ENCODE measurements around the gene SEC24A. TPM values are rescaled to one million over a fixed set of nuclear protein-coding genes. Genes with fewer than 3 reads are reported as not detected.
A peak's percentile ranks its signal among the peaks of the same experiment; 100 is the strongest.
"Not testable (repeated sequence)": the region's sequence is repeated elsewhere in the genome, so short reads cannot be mapped to it uniquely, and the experiment has no call there.

SEC24A gene
- total RNA-seq (14.5 TPM), polyA plus RNA-seq (ENCODE audit: insufficient read depth in 1 of 8, insufficient read length in 8 of 8, low replicate concordance in 1 of 8) (10 to 100 TPM; 15.8 to 25.4 (median 17.7) TPM)
- long read RNA-seq, donor 1, result 0 reads
- long read RNA-seq, donor 2, result 0 reads
- long read RNA-seq, donor 3, result 0 reads
- long read RNA-seq, donor 4, full-length matches to known transcripts, result 1 of 1 reads
- long read RNA-seq, donor 4, partial matches to known transcripts, result 0 of 1 reads
- long read RNA-seq, donor 4, other reads (novel, unspliced or antisense), result 0 of 1 reads
- long read RNA-seq, donor 5, full-length matches to known transcripts, result 1 of 1 reads
- long read RNA-seq, donor 5, partial matches to known transcripts, result 0 of 1 reads
- long read RNA-seq, donor 5, other reads (novel, unspliced or antisense), result 0 of 1 reads
- long read RNA-seq, donor 6, result 0 reads
- long read RNA-seq, donor 7, full-length matches to known transcripts, result 1 of 6 reads
- long read RNA-seq, donor 7, partial matches to known transcripts, result 5 of 6 reads
- long read RNA-seq, donor 7, other reads (novel, unspliced or antisense), result 0 of 6 reads
- long read RNA-seq, donor 8, full-length matches to known transcripts, result 1 of 1 reads
- long read RNA-seq, donor 8, partial matches to known transcripts, result 0 of 1 reads
- long read RNA-seq, donor 8, other reads (novel, unspliced or antisense), result 0 of 1 reads
- long read RNA-seq, donor 9, result 0 reads
- long read RNA-seq, donor 10, partial matches to known transcripts, result 0 of 1 reads
- long read RNA-seq, donor 10, other reads (novel, unspliced or antisense), result 0 of 1 reads
- long read RNA-seq, donor 11, partial matches to known transcripts, result 16 of 16 reads
- long read RNA-seq, donor 11, other reads (novel, unspliced or antisense), result 0 of 16 reads

DNA sequence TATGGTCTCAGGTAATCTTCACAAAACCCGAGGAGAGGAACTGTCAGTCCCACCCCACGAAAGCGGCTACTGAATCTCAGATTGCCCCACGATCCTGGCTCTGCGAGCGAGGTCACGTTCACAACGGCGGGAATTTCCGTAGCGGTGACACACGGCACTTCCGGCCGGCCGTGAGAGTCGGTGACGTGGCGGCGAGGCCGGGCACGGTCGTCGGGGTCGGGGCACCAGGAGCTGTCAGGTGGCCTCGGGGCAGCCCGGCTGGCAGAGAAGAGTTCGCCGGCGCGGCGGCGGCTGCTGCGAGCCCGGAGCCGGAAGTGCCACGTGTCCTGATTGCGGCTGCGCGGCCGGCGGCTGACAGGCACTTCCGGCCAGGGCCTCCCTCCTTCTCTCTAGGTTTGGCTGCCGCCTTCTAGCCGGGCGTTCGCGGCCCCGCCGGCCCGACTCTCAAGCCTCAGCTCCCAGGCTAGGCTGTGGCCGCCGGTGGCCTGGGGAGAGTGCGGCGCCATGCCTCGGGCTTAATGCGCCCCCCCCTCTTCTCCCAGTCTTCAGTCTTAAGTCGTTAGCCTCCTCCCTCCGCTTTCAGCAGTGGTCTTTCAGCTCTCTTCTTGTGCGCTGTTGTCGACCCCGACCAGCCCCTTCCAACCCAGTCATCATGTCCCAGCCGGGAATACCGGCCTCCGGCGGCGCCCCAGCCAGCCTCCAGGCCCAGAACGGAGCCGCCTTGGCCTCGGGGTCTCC is at the start of gene SEC24A:
Gene SEC24A (plus strand): TSS at position 361 of the 738 bp plus-strand sequence. CDS start 292 bp downstream, at position 653.
- under 1% methylated on average over 69 of the region's 69 CpGs for WGBS (ENCODE audit: insufficient coverage)

DNA sequence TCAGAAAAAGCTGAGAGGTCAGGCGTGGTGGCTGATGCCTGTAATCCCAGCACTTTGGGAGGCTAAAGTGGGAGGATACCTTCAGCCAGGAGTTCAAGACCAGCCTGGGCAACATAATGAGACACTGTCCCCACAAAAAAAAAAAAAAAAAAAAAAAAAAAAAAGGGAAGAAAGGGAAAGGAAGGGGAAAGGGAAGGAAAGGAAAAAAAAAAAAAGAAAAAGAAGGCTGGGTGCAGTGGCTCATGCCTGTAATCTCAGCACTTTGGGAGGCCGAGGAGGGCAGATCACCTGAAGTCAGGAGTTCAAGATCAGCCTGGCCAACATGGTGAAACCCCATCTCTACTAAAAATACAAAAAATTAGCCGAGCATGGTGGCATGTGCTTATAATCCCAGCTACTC is 48.8 kb upstream of the SEC24A start:
- not testable (repeated sequence) for H3K27me3 ChIP-seq (ENCODE audit: control insufficient read depth, insufficient read depth, low read length); H3K27ac ChIP-seq (ENCODE audit: low read length); H3K36me3 ChIP-seq (ENCODE audit: control insufficient read depth, insufficient read depth, low read length); DNase-seq; H3K9me3 ChIP-seq (replicated peaks; ENCODE audit: control insufficient read depth, low read depth, low read length); H3K4me3 ChIP-seq (ENCODE audit: low read length); H3K4me1 ChIP-seq (ENCODE audit: control insufficient read depth, insufficient read depth, low read length)
- no CpG with 5 or more reads among the region's 3 CpGs for WGBS (ENCODE audit: insufficient coverage)

More for the DNA sequence above, at the start of gene SEC24A:
- Histone ChIP-seq H3K36me3 (ENCODE audit: control insufficient read depth, insufficient read depth, low read length) (no peaks in the 10 kb centered on the region), H3K27me3 (ENCODE audit: control insufficient read depth, insufficient read depth, low read length) (no peaks in the 10 kb centered on the region), H3K27ac (ENCODE audit: low read length) (peak within 1 kb of the TSS; percentile 99), H3K4me3 (ENCODE audit: low read length) (peak within 1 kb of the TSS; percentile 76), H3K4me1 (ENCODE audit: control insufficient read depth, insufficient read depth, low read length) (peaks cover 4% of the 10 kb centered on the region), H3K9me3 (replicated peaks; ENCODE audit: control insufficient read depth, low read depth, low read length) (no peaks in the 10 kb centered on the region)
- peak; percentile 95 for DNase-seq

DNA sequence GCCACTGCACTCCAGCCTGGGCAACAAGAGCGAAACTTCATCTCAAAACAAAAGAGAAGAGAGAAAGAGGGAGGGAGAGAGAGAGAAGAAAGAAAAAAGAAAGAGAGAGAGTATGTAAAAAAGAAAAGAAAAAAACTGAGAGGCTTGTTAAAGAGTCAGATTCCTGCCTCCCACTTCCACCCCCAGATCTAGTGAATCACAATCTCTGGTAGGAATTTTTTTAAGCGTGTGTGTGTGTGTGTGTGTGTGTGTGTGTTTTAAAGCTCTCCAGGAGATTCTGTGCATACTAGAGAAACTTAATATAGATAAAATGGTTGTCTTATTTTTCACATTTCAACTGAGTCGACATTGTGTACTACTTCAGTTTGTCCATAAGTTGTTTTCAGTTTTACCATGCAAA is 48.0 kb upstream of the SEC24A start:
- Histone ChIP-seq H3K9me3 (replicated peaks; ENCODE audit: control insufficient read depth, low read depth, low read length) (no peaks in the 10 kb centered on the region), H3K27me3 (ENCODE audit: control insufficient read depth, insufficient read depth, low read length) (no peaks in the 10 kb centered on the region), H3K27ac (ENCODE audit: low read length) (no peak overlapping the region), H3K36me3 (ENCODE audit: control insufficient read depth, insufficient read depth, low read length) (peaks cover 7% of the 10 kb centered on the region), H3K4me1 (ENCODE audit: control insufficient read depth, insufficient read depth, low read length) (peaks cover 2% of the 10 kb centered on the region), H3K4me3 (ENCODE audit: low read length) (no peak overlapping the region)
- no peak for DNase-seq
- no CpG with 5 or more reads among the region's 3 CpGs for WGBS (ENCODE audit: insufficient coverage)

DNA sequence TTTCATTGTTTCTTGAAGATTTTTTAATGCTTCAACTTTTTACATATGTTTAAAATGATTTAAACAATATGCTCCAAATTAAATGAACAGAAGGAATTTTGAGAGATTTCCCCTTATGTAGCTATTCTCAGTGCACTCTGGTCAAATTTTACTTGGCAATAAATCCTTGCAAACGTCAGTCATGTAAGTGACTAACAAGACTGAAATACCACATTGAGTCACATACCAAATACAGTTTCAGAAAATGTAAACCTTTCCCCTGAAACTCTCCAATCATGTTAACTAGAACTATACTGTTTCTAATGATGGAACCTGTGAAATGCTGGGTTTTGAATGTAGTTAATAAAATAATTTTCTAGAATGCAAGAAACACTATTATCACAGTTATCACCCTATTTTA is 45.5 kb upstream of the SEC24A start:
- peaks cover 18% of the 10 kb centered on the region for H3K36me3 ChIP-seq (ENCODE audit: control insufficient read depth, insufficient read depth, low read length)
- no peaks in the 10 kb centered on the region for H3K4me1 ChIP-seq (ENCODE audit: control insufficient read depth, insufficient read depth, low read length)
- H3K9me3 ChIP-seq (replicated peaks; ENCODE audit: control insufficient read depth, low read depth, low read length), result no peaks in the 10 kb centered on the region
- no CpG with 5 or more reads among the region's 1 CpG for WGBS (ENCODE audit: insufficient coverage)
- H3K4me3 ChIP-seq (ENCODE audit: low read length), result no peak overlapping the region
- no peak for DNase-seq
- H3K27me3 ChIP-seq (ENCODE audit: control insufficient read depth, insufficient read depth, low read length), result no peaks in the 10 kb centered on the region
- H3K27ac ChIP-seq (ENCODE audit: low read length), result no peak overlapping the region

DNA sequence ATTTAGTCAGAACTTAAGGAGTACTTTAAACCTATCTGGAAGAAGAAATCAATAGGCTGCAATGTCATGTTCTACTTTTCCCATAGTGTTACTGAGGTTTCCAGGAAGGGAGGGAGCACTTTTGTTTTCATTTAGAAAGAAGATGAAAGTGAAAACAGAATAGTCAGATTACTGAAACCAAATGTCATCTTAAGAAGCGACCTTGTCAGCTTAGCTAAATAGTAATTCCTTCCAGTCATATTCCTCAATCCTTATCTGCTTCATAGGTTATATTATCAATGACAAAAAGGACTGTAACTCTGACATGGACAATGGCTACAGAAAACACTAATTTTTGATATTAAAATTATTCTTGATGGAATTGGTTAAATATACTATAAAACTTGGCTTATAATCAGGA is 43.7 kb upstream of the SEC24A start:
- no peak for DNase-seq
- H3K4me1 ChIP-seq (ENCODE audit: control insufficient read depth, insufficient read depth, low read length), result no peaks in the 10 kb centered on the region
- no peaks in the 10 kb centered on the region for H3K27me3 ChIP-seq (ENCODE audit: control insufficient read depth, insufficient read depth, low read length)
- no peaks in the 10 kb centered on the region for H3K9me3 ChIP-seq (replicated peaks; ENCODE audit: control insufficient read depth, low read depth, low read length)
- no peak overlapping the region for H3K4me3 ChIP-seq (ENCODE audit: low read length)
- no peak overlapping the region for H3K27ac ChIP-seq (ENCODE audit: low read length)
- H3K36me3 ChIP-seq (ENCODE audit: control insufficient read depth, insufficient read depth, low read length), result peaks cover 30% of the 10 kb centered on the region
- no CpG with 5 or more reads among the region's 1 CpG for WGBS (ENCODE audit: insufficient coverage)

DNA sequence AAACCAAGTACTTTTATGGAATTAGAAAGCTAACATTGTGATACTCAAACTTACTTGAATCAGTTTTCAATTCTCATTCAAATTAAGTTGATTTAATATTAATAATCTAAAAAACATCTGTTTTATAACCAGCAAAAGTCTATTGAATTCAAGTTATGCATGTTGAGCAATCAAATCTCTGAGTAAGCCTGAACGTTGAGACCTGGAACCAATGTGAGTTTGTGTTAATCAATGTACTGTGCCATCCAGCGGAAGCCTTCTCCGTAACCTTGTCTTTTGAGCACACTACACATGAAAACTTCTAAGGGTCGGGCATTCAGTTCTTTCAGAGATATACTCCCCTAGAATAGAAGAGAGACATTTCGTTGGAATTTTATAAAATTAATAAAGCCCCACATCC is 41.9 kb upstream of the SEC24A start:
- no CpG with 5 or more reads among the region's 5 CpGs for WGBS (ENCODE audit: insufficient coverage)
- no peaks in the 10 kb centered on the region for H3K9me3 ChIP-seq (replicated peaks; ENCODE audit: control insufficient read depth, low read depth, low read length)
- H3K4me1 ChIP-seq (ENCODE audit: control insufficient read depth, insufficient read depth, low read length), result no peaks in the 10 kb centered on the region
- peaks cover 37% of the 10 kb centered on the region for H3K36me3 ChIP-seq (ENCODE audit: control insufficient read depth, insufficient read depth, low read length)
- no peak overlapping the region for H3K4me3 ChIP-seq (ENCODE audit: low read length)
- no peak for DNase-seq
- H3K27ac ChIP-seq (ENCODE audit: low read length), result no peak overlapping the region
- no peaks in the 10 kb centered on the region for H3K27me3 ChIP-seq (ENCODE audit: control insufficient read depth, insufficient read depth, low read length)

DNA sequence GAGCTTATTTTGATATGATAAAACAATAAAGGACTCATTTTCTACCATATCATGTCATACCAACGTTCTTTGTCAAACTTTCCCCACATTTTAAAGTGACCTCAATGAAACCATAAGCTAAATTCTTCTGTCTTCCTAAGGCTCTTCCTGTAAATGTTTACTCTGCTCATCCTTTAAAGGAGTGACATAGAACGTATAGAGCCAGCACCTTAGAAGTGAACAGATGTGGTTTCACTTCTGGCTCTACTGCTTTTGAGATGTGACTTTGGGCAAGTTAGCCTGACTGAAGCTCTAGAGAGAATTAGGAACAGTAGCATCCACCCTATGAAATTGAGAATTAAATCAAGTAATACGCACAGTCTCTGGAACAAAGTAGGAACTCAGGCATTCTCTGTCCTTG is 40.0 kb upstream of the SEC24A start:
- Histone ChIP-seq H3K4me3 (ENCODE audit: low read length) (no peak overlapping the region), H3K27me3 (ENCODE audit: control insufficient read depth, insufficient read depth, low read length) (no peaks in the 10 kb centered on the region), H3K27ac (ENCODE audit: low read length) (no peak overlapping the region), H3K4me1 (ENCODE audit: control insufficient read depth, insufficient read depth, low read length) (no peaks in the 10 kb centered on the region), H3K9me3 (replicated peaks; ENCODE audit: control insufficient read depth, low read depth, low read length) (no peaks in the 10 kb centered on the region), H3K36me3 (ENCODE audit: control insufficient read depth, insufficient read depth, low read length) (peaks cover 38% of the 10 kb centered on the region)
- DNase-seq, result no peak
- 100% methylated on average over 1 of the region's 3 CpGs for WGBS (ENCODE audit: insufficient coverage)

DNA sequence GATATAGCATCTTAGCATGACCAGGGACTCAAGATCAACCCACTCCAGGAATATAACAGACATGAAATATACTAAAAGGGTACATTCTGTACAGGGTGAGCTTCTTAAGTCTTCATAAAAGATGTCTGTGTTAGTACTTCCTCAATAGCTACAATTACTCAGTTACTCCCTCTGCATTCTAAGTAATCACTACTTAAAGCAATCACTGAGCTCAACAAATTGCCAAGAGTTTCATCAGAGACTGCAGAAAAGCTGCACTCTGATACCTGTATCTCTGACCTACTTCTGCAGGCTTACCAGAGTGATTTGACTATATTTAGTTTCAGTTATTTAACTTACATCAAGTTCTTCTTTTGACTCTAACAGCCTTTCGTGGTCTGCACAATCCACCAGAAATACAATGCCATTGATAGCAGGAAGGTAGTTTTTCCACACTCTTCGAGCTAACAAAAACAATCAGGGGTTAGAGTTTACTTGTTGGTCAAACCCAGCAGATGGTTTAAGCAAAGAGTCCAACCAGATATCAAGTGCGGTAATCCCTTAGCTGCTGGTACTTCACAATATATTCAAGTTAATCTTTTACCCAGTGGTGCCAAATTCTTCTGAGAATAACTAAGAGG is 39.2 kb upstream of the SEC24A start:
- Histone ChIP-seq H3K27ac (ENCODE audit: low read length) (no peak overlapping the region), H3K36me3 (ENCODE audit: control insufficient read depth, insufficient read depth, low read length) (peaks cover 35% of the 10 kb centered on the region)

DNA sequence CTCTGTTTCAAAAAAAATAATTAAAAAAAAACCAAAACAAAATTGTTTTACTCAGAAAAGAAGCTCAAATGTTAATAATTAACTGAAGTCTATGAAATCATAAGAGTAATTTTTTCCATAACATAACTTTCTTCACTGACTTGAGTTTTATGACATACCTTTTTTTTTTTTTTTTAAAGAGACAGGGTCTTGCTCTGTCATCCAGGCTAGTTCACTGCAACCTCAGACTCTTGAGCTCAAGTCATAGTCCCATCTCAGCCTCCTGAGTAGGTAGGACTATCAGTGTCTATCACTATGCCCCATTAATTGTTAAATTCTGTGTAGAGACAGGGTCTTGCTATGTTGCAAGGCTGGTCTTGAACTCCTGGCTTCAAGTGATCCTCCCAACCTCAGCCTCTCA is 37.9 kb upstream of the SEC24A start:
- no peak overlapping the region for H3K27ac ChIP-seq (ENCODE audit: low read length)
- H3K9me3 ChIP-seq (replicated peaks; ENCODE audit: control insufficient read depth, low read depth, low read length), result no peaks in the 10 kb centered on the region
- no peak overlapping the region for H3K4me3 ChIP-seq (ENCODE audit: low read length)
- H3K36me3 ChIP-seq (ENCODE audit: control insufficient read depth, insufficient read depth, low read length), result peaks cover 39% of the 10 kb centered on the region
- H3K4me1 ChIP-seq (ENCODE audit: control insufficient read depth, insufficient read depth, low read length), result no peaks in the 10 kb centered on the region
- H3K27me3 ChIP-seq (ENCODE audit: control insufficient read depth, insufficient read depth, low read length), result no peaks in the 10 kb centered on the region
- DNase-seq, result no peak

More for the DNA sequence above, 39.2 kb upstream of the SEC24A start:
- Histone ChIP-seq H3K4me3 (ENCODE audit: low read length) (no peak overlapping the region), H3K27me3 (ENCODE audit: control insufficient read depth, insufficient read depth, low read length) (no peaks in the 10 kb centered on the region), H3K9me3 (replicated peaks; ENCODE audit: control insufficient read depth, low read depth, low read length) (no peaks in the 10 kb centered on the region), H3K4me1 (ENCODE audit: control insufficient read depth, insufficient read depth, low read length) (no peaks in the 10 kb centered on the region)
- no CpG with 5 or more reads among the region's 3 CpGs for WGBS (ENCODE audit: insufficient coverage)
- no peak for DNase-seq
